Transverse colon (tissue), 4 donors: ENCODE data around the gene SSR4.

Experiments used
- EP300 ChIP-seq: sonication (generic); formaldehyde crosslinking; IDR thresholded peaks from one replicate; pipeline ENCODE4 v1.6.1; 2017; ENCODE audit warnings: antibody characterized with exemption, low read depth
- POLR2AphosphoS5 ChIP-seq, 3 donors: sonication (generic); formaldehyde crosslinking; IDR thresholded peaks; one replicate each; pipeline ENCODE4 v1.6.1; 2016; ENCODE audit warnings: antibody characterized with exemption in 3 of 3
- TF ChIP-seq, protein P1 (sequence below), 5 experiments: fragments of 200-600 bp in 3 of 5; fragments of 450-650 bp in 2 of 5; sonication (generic) in 3 of 5; IDR thresholded peaks; 1 replicate in 2 of 5; 2 replicates in 3 of 5; pipeline ENCODE4 v1.5.1; 2016 to 2017; ENCODE audit warnings: antibody characterized with exemption in 5 of 5, inconsistent platforms in 3 of 5, mild to moderate bottlenecking in 2 of 5, moderate library complexity in 1 of 5

DNA sequence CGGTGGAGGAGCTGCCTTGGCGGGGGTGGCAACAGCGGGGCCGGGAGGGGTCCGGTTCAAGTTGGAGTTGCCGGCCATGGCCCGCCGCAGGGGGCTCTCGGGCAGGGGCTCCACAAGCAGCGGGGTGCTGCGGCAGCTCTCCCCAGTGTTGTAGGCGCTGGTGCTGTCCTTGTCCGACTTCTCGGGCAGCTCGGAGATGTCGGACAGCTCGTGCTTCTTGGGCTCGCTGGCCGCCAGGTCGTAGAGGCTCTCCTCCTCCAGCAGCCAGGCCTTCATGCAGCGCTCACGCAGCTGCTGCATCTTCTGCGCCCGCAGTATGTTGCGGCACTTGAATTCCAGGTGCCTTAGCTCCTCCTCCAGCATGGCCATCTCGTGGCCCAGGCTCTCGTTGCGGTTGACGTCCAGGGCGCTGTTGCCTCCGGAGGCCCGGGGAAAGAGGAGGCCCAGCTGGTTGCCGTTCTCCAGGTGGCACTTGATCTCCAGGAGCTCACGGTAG lies 9.7 kb downstream of the SSR4 start:
- TF ChIP-seq, protein P1, sequence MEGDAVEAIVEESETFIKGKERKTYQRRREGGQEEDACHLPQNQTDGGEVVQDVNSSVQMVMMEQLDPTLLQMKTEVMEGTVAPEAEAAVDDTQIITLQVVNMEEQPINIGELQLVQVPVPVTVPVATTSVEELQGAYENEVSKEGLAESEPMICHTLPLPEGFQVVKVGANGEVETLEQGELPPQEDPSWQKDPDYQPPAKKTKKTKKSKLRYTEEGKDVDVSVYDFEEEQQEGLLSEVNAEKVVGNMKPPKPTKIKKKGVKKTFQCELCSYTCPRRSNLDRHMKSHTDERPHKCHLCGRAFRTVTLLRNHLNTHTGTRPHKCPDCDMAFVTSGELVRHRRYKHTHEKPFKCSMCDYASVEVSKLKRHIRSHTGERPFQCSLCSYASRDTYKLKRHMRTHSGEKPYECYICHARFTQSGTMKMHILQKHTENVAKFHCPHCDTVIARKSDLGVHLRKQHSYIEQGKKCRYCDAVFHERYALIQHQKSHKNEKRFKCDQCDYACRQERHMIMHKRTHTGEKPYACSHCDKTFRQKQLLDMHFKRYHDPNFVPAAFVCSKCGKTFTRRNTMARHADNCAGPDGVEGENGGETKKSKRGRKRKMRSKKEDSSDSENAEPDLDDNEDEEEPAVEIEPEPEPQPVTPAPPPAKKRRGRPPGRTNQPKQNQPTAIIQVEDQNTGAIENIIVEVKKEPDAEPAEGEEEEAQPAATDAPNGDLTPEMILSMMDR (IDR thresholded peaks at IDR 0.05) = no peak
- no peak for TF ChIP-seq EP300
- TF ChIP-seq POLR2AphosphoS5 (IDR thresholded peaks at IDR 0.05) = no peak
